Activated naive CD8-positive, alpha-beta T cell treated with anti-CD3 and anti-CD28 coated beads, Interleukin-2, amount 50 U/mL, for 16 hours (primary cell): Measurements from ENCODE around the gene KNSTRN.

Experiments
- DNase-seq: peaks from one replicate; pipeline ENCODE4 v3.0.0-alpha.2; 2020; ENCODE audit warnings: low read depth, low spot score

Gene KNSTRN, protein sequence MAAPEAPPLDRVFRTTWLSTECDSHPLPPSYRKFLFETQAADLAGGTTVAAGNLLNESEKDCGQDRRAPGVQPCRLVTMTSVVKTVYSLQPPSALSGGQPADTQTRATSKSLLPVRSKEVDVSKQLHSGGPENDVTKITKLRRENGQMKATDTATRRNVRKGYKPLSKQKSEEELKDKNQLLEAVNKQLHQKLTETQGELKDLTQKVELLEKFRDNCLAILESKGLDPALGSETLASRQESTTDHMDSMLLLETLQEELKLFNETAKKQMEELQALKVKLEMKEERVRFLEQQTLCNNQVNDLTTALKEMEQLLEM

DNA sequence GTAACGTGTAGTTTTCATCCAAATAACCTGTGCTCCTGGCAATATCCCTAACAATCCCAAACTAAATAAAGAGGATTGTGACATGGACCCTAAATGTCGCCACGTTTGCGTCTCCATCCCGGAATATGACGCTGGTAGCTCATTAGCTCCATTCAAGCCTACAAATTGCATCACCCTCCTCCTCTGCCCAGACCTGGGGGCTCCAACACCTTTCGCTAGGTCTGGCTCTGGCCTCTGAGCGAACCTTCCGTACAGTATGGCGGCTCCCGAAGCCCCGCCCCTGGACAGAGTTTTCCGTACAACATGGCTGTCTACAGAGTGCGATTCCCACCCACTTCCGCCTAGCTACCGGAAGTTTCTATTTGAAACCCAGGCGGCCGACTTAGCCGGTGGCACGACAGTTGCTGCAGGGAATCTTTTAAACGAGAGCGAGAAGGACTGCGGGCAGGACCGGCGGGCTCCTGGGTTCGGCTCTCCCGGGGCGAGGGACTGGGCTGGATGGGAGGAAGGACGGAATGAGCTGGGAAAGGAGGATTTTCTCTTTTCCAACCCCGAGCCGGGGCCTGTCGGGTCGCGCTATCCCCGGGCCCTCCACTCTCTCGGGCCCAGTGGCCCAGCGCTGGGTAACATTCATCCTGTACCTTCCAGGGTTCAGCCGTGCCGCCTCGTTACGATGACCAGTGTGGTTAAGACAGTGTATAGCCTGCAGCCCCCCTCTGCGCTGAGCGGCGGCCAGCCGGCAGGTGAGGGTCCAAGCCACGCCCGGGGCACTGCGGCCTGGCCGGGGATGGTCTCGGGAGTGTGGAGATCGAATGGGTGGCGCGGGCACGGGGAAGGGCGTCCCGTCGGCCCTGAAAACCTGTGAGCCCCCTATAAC lies at the start of gene KNSTRN:
Gene KNSTRN, plus strand, starts transcription at position 142 of the 877 bp plus-strand sequence. Its CDS starts 115 bp downstream, at position 257.
- DNase-seq, result peak; percentile 89

DNA sequence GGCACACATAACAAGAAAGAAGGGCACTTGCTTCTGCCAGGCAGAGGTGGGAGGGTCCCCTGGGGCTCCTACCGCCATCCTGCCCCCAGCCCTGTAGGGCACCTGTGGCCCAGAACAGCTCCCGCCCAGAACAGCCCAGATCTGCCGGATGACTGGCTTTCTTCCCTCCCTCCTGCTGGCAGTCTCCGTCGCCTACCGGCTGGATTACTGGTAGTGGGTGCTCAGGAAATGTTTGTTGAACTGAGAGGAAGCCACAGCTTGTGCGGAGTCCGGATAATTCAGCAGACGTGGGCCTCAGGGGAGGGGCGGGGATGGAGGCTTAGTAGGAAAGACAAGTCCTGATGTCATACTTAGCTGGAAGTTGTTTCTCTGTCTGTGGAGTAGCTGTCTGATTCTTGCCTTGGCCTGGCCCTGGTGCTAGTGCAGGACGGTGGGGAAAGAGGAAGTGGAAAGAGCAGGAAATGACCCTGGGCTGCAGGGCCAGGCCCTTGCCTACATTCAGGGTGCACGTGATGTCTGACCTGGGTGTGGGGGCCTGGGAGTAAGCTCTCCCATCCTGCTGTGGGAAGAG lies 48.5 kb upstream of the KNSTRN start:
- DNase-seq, result no peak

DNA sequence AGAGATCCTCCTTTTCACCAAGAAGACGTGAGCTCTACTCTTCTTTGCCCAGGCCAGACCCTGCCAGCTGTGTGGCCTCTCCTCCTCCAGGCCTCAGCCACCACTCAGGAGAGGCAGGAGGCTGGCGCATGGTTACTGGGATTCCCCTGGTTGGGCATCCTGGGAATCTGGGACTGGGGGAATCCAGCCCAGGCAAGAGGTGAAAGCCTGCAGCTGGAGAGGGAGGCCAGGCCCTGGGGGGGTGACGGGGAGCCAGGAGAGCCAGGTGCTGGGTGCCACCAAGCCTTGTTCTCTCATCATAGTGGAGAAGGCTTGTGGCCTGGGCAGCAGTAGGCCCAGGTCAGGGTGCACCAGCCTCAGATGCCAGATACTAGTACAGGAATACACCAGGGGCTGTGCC lies 48.0 kb upstream of the KNSTRN start:
- no peak for DNase-seq

DNA sequence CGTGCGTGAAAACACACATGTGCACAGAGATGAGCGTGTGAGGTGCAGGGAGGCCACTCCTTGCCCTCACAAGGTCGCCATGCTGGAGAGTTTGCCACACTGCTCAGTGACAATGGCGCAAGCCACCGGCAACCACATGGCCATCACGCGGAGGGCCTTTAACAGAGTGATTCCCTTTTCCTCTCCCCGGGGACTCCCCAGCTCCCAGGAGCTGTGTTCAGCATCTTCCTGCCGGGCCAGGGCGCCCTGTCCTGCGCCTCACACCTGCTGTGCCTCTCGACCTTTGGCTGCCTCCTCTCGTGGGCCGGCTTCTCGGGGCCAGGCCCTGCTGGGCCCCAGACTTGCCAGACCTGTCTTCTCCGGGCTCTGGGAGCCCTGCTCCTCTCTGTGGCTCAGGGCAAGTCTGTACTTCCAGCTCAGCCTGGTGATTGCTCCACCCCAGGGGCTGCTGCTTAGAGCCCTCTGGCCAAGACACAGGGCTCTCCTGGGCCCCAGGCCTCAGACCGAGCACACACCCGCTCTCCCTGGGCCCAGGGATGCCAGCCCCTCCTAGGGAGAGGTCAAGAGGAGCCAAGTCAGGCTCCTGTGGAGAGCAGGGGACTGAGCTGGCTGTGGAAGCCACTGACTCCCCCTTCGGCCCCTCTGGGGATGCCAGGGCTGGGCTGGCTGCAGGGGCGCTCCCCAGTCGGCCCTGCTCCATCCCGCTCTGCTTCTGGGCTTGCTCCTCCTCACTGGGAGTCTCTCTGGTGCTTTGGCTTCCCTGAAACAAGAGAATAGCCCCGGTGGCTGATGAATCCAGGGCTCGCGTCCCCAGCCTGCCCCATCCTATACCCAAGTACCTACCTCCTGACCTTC lies 47.4 kb upstream of the KNSTRN start:
- no peak for DNase-seq

DNA sequence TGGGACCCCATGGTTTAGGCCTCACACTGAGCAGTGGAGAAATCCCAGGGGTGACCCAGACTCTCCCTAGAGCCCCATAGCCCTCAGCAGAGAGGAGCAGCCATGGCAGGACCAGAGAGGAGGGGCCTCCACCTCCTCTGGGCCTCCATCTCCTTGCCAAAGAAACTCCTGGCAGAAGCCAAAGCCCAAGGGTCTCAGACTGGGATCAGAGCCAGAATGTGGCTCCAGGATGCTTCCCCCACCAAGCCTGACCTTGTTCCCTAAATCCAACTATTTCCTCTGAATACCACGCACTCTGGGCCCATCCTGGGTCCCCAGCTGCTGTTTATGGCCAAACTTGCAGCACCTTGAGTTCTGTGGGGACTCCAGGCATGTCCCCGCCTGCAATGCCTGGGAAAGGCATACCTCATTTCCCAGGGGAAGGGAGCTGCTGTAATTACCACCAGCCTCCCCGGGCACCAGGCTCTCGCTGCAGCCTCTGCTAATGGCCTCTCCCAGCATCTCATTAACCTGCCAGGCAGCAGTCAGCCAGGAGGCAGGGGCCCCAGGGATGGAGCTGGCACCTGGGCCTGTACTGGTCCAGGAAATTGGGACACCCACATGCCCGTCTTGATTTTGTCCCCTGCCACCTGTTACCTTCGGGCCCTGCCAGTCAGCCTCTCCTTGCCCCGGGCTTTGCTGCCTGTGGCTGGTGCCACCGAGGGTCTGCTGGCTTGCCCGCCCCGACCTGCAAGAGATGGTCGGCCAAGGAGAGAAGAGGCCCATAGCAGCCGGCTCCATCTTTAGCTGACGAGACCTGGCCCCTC lies 46.4 kb upstream of the KNSTRN start:
- DNase-seq, result no peak

DNA sequence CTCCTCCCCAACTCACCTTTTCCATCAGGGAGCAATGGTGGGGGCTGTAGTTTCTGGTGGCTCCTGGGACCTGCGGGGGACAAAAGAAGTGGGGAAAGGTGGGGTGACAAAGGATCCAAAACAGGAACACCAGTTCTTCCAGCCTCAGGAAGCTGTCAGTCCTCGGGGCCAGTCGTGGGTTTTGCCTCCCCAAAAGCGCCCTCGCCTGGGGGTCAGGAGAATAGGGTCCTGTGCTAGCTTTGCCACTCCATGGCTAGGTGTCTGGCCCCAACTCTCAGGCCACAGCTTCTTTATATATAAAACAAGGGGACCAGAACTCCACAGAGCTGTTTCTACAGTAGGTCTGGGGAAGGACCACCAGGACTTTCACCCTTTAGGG lies 45.8 kb upstream of the KNSTRN start:
- DNase-seq, result no peak

DNA sequence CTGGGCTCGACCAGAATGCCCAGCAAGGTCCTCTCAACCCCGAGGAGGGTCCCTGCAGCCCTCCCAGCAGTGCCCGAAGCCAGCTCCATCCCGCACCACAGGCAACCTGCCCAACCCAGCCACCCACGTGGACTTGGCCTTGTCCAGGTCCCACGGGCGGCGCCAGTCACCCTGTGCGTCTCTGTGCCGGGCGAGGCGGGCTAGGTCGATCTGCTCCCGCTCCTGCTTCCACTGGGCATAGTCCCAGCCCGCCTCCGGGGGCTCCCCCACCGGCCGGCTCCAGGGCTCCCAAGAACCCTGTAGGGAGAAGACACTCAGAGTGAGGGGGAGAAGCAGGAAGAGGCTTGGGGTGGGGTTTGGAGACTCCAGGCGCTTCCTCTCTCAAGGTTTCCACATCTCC lies 44.9 kb upstream of the KNSTRN start:
- no peak for DNase-seq

DNA sequence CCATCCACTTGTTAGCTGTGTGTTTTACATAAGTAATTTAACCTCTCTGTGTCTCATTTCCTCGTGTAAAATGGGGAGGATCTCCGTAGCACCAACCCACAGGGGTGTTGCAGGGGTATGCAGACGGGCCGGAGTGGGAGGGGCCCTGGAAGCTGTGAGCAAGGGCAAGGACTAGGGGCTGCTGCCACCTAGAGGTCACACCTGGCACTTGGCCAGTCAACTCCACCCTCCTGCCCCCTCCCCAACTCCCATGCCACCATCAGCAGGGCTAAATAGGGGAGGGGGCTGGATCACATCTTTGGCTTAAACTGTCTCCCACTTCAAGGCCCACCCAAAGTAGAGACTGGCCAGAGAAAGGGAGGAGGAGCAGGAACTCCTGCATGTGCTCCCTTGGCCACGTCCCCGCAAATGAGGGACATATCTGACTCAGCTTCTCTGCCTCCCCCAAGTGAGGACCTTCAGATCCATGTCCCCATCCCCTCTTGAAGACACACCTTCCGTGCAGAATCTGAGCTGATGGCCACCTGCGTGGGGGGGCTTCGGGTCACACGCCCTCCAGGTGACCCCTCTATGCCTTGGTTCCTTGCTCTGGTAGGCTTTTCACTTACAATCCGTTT lies 44.4 kb upstream of the KNSTRN start:
- peak; percentile 67 for DNase-seq

DNA sequence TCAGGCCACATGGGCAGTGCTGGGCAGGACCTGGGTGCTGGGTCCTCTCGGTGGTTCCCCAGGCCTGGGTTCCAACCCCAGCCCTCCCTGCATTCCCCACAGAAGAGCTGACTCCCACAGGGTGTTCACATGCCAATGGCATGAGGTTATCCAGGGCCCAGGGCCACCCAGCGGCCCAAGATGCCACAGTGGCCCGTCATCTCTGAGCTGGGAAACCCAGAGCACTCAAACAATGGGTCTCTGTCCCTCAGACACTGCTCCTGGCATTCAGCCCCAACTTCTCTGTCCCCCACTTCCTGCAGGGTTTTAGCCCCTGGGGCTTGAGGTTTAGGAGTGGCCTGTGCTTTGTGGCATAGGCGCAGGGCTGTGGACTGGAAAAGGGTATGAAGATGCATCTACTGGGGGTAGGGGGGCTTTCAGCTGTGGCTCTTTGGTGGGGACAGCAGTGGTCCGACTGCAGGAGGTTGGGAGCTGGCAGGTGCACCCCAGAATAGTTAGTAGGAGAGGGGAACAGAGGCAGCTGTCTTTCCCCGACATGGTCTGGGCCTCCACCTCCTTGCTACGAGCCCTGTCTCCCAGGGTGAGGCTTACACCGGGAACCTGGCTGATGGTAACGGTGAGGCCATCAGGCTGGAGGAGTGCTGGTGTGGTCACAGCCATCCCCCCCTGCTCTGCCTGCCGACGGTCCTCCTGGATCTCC lies 43.5 kb upstream of the KNSTRN start:
- DNase-seq, result no peak

DNA sequence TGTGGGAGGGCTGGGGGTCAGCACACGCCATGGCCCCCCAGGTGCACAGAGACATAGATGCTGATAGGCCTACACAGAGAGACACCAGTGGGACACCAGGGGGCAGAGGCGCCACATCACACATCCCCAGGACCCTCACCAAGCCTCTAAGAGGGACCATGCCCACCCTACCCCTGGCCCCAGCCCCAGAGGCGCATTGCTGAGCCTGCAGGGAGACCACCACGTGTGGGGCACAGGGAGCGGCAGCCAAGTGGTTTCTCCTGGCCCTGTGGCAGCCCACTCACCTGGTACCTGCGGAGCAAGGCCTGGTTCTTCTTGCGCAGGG lies 42.9 kb upstream of the KNSTRN start:
- no peak for DNase-seq

DNA sequence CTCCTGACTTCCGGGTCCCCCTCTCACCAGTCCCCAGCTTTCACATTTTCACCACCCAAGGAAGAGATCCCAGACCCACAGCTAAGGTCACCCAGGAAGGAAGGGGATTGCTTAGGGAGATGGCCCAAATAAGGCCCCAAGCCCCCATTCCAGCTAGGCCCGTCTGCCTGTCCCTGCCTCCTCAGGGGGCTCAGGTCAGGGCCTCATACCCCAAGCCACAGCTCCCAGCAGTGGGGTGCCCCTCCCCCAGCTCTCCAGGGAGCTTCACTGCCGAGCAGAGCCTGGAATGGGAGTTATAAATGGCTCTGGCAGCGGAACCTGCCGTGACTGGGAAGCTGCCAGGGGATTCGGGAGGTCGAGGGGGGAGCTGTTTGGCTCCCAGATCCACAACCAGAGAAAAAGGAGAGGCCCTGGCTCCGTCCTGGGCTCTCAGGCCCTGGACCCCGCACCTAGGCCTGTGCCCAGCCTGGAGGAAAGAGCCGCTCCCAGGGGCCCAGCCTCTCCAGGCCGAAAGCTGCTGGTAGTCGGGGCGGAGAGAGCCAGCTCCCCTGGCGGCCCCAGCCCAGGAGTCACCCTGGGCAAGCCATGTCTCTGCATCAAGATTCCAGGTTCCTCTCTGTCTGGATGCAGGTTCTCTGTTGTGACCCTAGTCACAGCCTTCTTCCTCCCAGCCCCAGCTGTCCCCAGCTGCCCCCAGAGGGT lies 42.3 kb upstream of the KNSTRN start:
- no peak for DNase-seq

DNA sequence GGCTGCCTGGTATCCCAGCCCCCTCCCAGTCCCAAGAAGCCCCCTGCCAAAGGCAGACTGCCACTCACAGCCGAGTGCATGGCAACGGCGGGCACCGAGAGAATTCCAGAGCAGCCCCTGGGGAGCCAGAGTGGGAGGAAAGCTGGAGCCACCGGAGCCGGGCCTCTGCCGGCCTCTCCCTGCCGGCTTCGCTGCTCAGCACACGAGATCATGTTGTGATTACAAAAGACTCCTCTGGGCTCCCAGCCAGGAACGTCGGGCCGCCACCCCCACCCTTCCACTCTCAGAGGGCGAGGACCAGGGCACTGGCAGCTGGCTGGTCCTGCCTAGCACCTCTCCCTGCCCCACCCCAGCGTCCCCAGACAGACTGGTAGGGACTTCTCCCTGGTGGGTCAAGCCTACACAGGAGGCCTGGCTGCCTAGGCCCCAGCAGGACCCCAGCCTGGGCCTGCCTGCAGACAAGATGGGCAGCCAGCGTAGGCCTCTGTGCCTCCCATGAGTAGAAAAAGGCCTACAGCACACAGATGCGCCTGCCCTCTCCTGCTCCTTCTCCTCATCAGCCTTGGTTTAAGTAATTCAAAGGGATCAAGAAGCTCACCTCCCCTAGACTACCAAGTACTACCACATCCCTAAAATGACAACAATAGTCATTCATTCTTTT lies 41.7 kb upstream of the KNSTRN start, which contains the start of gene CCDC9B:
Gene CCDC9B, minus strand, starts transcription at position 200 of the 661 bp plus-strand sequence. Its CDS starts 120 bp downstream, at position 80.
- DNase-seq, result no peak

DNA sequence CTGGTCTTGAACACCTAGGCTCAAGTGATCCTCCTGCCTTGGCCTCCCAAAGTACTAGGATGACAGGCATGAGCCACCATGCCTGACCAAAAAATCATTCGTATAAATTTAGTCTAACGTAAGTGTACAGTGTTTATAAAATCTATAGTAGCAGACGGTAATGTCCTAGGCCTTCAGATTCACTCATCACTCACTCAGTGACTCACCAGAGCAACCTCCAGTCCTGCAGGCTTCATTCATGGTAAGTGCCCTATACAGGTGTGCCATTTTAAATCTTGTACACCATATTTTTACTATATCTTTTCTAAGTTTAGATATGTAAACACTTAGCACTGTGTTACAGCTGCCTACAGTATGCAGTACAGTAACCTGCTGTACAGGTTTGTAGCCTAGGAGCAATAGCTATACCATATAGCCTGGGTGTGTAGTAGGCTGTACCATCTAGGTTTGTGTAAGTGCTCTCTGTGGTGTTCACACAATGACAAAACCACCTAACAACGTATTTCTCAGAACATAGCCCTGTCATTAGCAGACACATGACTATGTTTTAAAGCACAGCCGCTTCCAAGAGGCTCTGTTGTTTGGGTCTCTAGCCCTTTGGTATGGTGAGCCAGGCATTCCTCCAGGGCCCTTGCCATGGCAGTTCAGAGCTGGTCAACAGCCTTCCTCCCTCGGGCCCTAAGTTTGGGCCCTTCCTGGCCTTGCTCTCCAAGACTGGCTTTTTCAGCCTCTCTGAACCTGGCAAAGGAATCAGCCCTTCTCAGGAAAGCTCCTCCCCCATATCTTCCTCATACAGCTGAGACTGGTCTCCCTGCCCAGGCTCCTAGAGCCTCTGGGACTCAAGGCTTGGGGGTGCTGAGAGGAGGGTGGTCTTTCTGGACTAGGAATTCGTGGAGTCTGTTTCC lies 39.9 kb upstream of the KNSTRN start:
- no peak for DNase-seq

DNA sequence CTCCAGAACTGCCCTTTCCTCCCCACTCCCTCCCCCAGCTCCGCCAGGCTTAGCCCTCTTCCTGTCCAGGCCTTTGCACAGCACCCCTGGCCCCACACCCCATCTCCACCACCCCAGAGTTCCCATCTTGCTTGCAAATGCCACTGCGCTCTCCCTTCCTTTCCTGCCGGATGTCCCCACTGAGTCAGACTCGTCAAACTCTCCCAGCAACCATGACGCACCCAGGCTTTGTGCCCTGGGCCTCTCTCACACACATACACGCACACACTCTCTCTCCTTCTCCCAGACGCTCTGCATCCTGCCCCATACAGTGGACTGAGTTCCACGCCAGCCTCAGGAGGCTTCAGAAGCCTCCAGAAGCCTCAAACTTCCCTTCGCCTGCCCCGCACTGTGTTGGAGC lies 39.0 kb upstream of the KNSTRN start:
- DNase-seq, result no peak

DNA sequence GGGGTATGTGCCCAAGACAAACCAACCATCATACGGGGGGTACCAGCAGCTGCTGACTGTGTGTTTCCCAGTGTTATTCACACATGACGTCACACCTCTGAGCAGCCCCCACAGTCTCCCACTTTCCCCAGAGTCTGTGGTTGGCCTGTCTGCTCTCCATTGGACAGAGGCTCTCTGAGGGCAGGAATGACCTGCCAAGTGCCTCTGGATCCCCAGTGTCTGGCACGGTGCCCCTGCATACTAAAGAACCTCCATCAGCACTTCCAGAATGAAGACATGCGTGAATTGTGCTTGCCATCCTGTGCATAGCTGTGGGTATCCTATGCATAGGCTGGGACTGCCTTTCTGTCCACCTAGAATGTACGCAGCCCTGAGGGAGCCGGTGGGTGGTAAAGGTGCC lies 38.3 kb upstream of the KNSTRN start:
- DNase-seq, result no peak

DNA sequence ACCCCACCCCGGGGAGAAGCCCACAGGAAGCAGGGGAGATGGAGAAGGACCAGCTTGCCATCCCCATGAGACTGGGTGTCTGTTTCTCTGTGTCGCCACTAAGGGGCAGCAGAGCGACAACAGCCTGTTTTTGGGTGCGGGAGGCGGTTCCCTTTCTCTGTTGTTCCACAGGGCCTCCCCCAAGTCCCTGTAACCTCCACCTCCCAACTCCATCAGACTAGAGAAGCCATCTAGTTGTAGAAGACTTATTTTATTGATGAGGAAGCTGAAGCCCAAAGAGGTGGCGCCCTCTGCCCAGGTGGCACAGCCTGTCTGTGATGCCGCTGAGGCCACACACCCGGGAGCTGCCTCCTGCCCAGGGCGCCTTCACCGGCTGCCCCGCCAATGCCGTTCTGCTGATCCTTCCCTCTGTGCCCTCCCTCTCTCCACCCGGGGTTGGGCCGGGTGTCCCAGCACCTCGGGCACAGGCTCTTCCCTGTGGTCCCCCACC lies 37.8 kb upstream of the KNSTRN start:
- peak; percentile 30 for DNase-seq

DNA sequence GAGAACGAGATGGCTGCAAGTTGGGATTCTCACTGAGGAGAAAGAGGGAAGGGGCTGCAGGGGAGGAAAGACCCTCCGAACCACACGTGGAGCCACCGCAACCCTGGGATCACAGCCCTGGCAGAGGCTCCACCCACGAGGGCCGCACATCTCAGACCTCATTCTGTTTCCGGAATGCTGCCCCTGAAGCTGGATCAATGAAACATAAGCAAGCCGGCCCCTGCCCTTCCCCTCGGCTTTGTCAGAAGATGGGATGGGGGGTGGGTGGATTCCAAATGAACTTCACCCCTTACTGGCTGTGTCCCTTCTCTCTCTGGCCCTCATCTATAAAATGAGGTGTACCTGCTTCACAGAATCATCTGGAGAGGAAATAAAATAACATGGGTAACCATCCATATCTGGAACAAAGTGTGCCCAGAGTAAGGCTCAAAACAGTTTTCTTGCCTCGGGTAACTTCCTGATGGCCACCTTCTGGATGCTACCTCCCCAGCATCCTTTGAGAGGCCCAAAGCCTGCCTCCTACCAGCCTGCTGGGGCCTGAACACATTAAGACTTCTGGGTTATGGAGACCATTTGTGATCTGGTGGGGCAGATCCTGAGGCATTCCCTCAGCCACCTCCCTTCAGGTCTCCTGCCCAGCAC lies 37.2 kb upstream of the KNSTRN start:
- DNase-seq, result no peak
